Tibial artery (tissue), 4 donors: Measurements from ENCODE around the gene OR5A2.
"Not testable (repeated sequence)": the region's sequence is repeated elsewhere in the genome, so short reads cannot be mapped to it uniquely, and the experiment has no call there.

ENCODE experiments used
- DNase-seq, 2 donors: peaks; one replicate each; pipeline ENCODE4 v3.0.0-alpha.2; 2019
- H3K27ac ChIP-seq, 2 donors: fragments of 200-600 bp; sonication (generic) in 1 of 2; 1 replicate in 1 of 2; 2 replicates in 1 of 2; pipeline ENCODE4 v1.5.1; 2018 to 2019; ENCODE audit warnings: mild to moderate bottlenecking in 1 of 2
- H3K27me3 ChIP-seq, 2 donors: fragments of 200-600 bp; sonication (generic) in 1 of 2; one replicate each; pipeline versions ENCODE4 v1.5.1 to v1.6.0; 2016 to 2019
- H3K36me3 ChIP-seq, 3 donors: fragments of 200-600 bp; sonication (generic) in 2 of 3; one replicate each; pipeline ENCODE4 v1.5.1; 2016 to 2019; ENCODE audit warnings: mild to moderate bottlenecking in 2 of 3
- H3K4me1 ChIP-seq, 4 donors: fragments of 200-600 bp; sonication (generic) in 2 of 4; 1 replicate in 3 of 4; 2 replicates in 1 of 4; pipeline ENCODE4 v1.5.1; 2016 to 2019
- H3K4me3 ChIP-seq, 2 donors: fragments of 200-600 bp; sonication (generic) in 1 of 2; 1 replicate in 1 of 2; 2 replicates in 1 of 2; pipeline ENCODE4 v1.5.1; 2018 to 2019; ENCODE audit warnings: mild to moderate bottlenecking in 2 of 2
- H3K9me3 ChIP-seq, 3 donors: fragments of 200-600 bp; sonication (generic) in 1 of 3; one replicate each; pipeline ENCODE4 v1.5.1; 2016 to 2019
- intact Hi-C: fragments of 100-400 bp; cut with DNase I; formaldehyde crosslinking; loops from one replicate; pipeline ENCODE4 v1.15.0; 2023; ENCODE audit warnings: low total_unique reads
- TF ChIP-seq, protein P1 (sequence below), 2 experiments: fragments of 200-600 bp in 1 of 2; fragments of 450-650 bp in 1 of 2; IDR thresholded peaks; one replicate each; pipeline ENCODE4 v1.5.1; 2017 to 2019; ENCODE audit warnings: antibody characterized with exemption in 2 of 2, mild to moderate bottlenecking in 1 of 2, moderate library complexity in 1 of 2

The OR5A2 gene

DNA sequence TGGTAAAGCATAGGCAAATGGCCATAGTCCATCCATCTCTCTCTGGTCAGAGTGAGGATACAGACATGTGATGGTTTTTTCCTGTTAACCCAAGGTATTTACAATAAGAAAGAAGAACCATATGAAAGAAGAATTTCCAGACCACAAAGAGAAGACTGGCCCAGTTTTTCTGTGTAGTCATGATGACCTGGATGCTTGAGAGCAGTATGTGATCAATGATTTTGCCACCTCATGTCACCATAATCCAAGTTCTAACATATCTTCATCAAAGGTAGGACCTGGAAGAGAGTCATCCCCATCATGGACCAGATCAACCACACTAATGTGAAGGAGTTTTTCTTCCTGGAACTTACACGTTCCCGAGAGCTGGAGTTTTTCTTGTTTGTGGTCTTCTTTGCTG is 30.4 kb upstream of the OR5A2 start, which contains the start of gene OR4D6:
TSS of gene OR4D6 (plus strand) at position 301 of the 400 bp plus-strand sequence. CDS start at position 301, 0 bp downstream.
- Histone ChIP-seq H3K9me3 (no peaks in the 10 kb centered on the region), H3K27ac (no peak within 1 kb of the TSS), H3K36me3 (no peaks in the 10 kb centered on the region), H3K27me3 (no peaks in the 10 kb centered on the region), H3K4me3 (no peak within 1 kb of the TSS), H3K4me1 (no peaks in the 10 kb centered on the region)
- DNase-seq = no peak
- intact Hi-C loops = no loop called here
- TF ChIP-seq, protein P1, sequence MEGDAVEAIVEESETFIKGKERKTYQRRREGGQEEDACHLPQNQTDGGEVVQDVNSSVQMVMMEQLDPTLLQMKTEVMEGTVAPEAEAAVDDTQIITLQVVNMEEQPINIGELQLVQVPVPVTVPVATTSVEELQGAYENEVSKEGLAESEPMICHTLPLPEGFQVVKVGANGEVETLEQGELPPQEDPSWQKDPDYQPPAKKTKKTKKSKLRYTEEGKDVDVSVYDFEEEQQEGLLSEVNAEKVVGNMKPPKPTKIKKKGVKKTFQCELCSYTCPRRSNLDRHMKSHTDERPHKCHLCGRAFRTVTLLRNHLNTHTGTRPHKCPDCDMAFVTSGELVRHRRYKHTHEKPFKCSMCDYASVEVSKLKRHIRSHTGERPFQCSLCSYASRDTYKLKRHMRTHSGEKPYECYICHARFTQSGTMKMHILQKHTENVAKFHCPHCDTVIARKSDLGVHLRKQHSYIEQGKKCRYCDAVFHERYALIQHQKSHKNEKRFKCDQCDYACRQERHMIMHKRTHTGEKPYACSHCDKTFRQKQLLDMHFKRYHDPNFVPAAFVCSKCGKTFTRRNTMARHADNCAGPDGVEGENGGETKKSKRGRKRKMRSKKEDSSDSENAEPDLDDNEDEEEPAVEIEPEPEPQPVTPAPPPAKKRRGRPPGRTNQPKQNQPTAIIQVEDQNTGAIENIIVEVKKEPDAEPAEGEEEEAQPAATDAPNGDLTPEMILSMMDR (IDR thresholded peaks at IDR 0.05) = no peak

DNA sequence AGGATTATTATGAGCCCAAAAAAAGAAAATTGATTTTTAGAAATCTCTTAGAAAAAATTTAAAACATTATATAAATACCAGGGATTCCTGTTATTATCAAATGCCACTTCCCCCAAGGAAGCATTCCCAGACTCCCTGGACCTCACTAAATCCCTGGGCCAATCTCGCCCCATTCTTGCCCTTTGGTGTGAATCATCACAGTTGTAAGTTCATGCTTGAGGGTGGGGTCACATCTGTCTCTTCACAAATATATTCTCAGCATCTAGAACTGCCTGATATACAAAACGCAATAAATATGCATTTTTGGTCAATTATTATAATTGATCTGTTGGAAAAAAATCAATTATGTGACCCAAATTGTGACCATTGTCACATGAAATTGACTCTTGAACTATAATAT is 22.3 kb upstream of the OR5A2 start:
- no peak overlapping the region for H3K27ac ChIP-seq
- no peaks in the 10 kb centered on the region for H3K4me1 ChIP-seq
- DNase-seq = no peak
- TF ChIP-seq, protein P1 (IDR thresholded peaks at IDR 0.05) = no peak
- H3K27me3 ChIP-seq = no peaks in the 10 kb centered on the region
- no peak overlapping the region for H3K4me3 ChIP-seq
- H3K9me3 ChIP-seq = no peaks in the 10 kb centered on the region
- no peaks in the 10 kb centered on the region for H3K36me3 ChIP-seq
- intact Hi-C loops = no loop called here

DNA sequence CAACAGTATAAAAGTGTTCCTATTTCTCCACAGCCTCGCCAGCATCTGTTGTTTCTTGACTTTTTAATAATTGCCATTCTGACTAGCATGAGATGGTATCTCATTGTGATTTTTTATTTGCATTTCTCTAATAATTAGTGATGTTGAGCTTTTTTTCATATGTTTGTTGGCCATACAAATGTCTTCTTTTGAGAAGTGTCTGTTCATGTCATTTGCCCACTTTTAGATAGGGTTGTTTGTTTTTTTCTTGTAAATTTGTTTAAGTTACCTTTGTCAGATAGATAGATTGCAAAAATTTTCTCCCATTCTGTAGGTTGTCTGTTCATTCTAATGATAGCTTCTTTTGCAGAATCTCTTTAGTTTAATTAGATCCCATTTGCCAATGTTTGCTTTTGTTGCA is 19.4 kb upstream of the OR5A2 start:
- H3K36me3 ChIP-seq, DNase-seq, H3K4me3 ChIP-seq, H3K9me3 ChIP-seq, H3K27me3 ChIP-seq, intact Hi-C loops, H3K27ac ChIP-seq, H3K4me1 ChIP-seq: not testable (repeated sequence)

DNA sequence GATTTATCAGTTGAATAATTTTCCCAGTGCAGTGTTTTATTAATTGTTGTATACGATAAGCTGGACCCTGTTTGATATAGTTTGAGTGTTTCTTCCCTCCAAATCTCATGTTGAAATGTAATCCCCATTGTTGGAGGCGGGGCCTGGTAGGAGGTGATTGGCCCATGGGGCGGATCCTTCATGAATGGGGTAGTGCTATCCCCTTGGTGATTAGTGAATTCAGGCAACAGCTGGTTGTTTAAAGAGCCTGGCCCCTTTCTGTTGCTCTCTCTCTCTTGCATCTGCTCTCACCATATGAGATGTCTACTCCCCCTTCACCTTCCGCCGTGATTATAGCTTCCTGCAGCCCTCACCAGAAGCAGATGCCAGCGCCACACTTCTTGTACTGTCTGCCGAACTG is 11.6 kb upstream of the OR5A2 start:
- Histone ChIP-seq H3K9me3 (no peaks in the 10 kb centered on the region), H3K36me3 (no peaks in the 10 kb centered on the region), H3K27ac (no peak overlapping the region), H3K27me3 (no peaks in the 10 kb centered on the region), H3K4me1 (no peaks in the 10 kb centered on the region), H3K4me3 (no peak overlapping the region)
- DNase-seq = no peak
- intact Hi-C loops = no loop called here
- TF ChIP-seq, protein P1 (IDR thresholded peaks at IDR 0.05) = no peak

DNA sequence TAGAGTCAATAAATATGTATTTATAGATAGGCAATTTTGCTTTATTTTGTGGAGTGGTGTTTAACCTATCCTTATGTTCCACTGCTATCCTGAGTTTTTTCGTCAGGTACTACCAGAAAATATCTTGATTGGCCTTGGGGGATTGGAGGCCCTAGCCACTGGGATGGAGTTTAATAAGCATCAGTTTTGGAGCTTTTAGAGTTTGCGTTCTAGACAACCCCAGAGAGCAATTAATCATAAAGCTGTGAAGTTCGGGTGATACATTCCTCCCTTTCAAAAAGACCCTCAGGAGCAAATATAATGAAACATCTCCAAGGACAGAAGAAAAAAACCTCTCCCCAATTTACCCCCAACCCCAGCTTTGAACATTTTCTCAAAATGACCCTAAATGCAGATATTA is 10.0 kb upstream of the OR5A2 start, which contains the start of gene OR5A1:
TSS of gene OR5A1 (plus strand) at position 301 of the 400 bp plus-strand sequence. CDS start 6,700 bp downstream, outside the sequence.
- Histone ChIP-seq H3K27me3 (no peaks in the 10 kb centered on the region), H3K27ac (no peak within 1 kb of the TSS), H3K36me3 (no peaks in the 10 kb centered on the region), H3K4me1 (no peaks in the 10 kb centered on the region), H3K4me3 (no peak within 1 kb of the TSS), H3K9me3 (no peaks in the 10 kb centered on the region)
- intact Hi-C loops = no loop called here
- DNase-seq = no peak
- TF ChIP-seq, protein P1 (IDR thresholded peaks at IDR 0.05) = no peak

DNA sequence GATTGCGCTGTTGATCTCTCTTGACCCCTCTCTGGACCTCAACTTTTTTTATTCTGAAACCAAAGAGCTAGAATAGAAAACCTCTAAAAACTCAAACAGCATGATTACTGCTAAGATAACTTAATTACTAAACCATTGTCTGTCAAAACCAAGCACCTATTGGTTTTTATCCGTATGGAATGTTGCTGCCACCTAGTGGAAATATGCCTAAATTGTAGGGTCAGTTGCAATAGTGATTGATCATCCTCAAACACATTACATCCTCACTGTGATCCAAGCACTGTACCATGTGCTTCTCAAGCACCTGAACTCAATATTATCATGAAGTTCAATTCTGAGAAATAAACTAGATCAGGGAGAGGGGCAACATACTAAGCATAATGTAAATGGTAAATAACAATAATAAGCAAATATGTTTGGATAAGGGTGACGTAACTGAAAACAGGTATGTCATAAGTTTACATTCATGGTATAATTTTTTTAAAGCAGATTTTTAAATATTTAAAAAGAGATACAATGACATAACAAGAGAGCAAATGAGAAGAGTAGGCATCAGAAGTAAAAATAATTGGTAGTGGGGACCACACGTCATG is 3.8 kb upstream of the OR5A2 start:
- no peak for DNase-seq
- H3K4me3 ChIP-seq = no peak overlapping the region
- H3K27ac ChIP-seq = no peak overlapping the region
- no peaks in the 10 kb centered on the region for H3K27me3 ChIP-seq
- H3K4me1 ChIP-seq = no peaks in the 10 kb centered on the region
- no peaks in the 10 kb centered on the region for H3K9me3 ChIP-seq
- TF ChIP-seq, protein P1 (IDR thresholded peaks at IDR 0.05) = peak; percentile 29 to 41
- intact Hi-C loops = no loop called here
- no peaks in the 10 kb centered on the region for H3K36me3 ChIP-seq
